SH-SY5Y (cell line): ENCODE results near the gene ACAA2.

ENCODE experiments used
- GATA2 ChIP-seq: IDR thresholded peaks from 2 replicates; pipeline ENCODE4 v1.6.1; 2011; ENCODE audit warnings: mild to moderate bottlenecking, low read depth, low read length
- GATA3 ChIP-seq: IDR thresholded peaks from 2 replicates; pipeline ENCODE4 v1.6.1; 2011; ENCODE audit warnings: low read depth, mild to moderate bottlenecking, low read length, moderate library complexity

DNA sequence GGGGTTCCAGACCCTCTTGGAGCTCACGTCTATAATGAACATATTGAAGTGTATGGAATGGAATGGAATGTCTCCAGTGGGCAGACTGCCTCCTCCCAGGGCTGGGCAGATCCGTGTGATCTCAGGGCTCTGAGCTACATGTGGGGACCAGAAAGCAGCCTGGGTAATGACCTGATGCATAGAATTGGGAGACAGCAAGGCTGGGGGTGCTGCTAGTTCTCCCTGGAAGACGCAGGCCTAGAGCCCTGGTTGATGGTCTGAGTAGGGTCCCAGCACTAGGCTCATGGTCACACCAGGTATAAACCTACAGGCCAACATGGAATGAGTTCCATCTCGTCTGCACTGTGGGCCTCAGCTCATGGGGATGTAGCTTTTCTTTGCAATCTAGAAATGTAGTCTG, 46.7 kb downstream of the ACAA2 start:
- no peak for TF ChIP-seq GATA2
- no peak for TF ChIP-seq GATA3
